Activated CD8-positive, alpha-beta T cell treated with anti-CD3 and anti-CD28 coated beads, Interleukin-2, amount 10 ng/mL, durations not matched to agents 7 days and 5 days (primary cell): ENCODE data around the gene SERHL2. TPM values are rescaled to one million over a fixed set of nuclear protein-coding genes. Genes with fewer than 3 reads are reported as not detected.
"Not testable (repeated sequence)": the region's sequence is repeated elsewhere in the genome, so short reads cannot be mapped to it uniquely, and the experiment has no call there.

Experiments
- ATAC-seq: fragments of 150-1000 bp; cut with Tn5 transposase; one replicate; pipeline ENCODE4 v1.10.0; 2021; ENCODE audit warnings: moderate library complexity
- CTCF ChIA-PET: fragments of 350-600 bp; sonication (Branson Sonifier 250); formaldehyde crosslinking; loops from one replicate; lab custom pipeline; 2021; ENCODE audit warnings: antibody characterized with exemption; lab: Charles Lee
- POLR2A ChIA-PET: fragments of 350-600 bp; sonication (Branson Sonifier 250); formaldehyde crosslinking; loops from one replicate; lab custom pipeline; 2021; ENCODE audit warnings: antibody characterized with exemption; lab: Charles Lee
- DNase-seq: peaks from one replicate; pipeline ENCODE4 v3.0.0-alpha.2; 2020
- H3K27ac Mint-ChIP-seq: one replicate; pipeline ENCODE4 v1.8.0; 2021; ENCODE audit warnings: mild to moderate bottlenecking, mixed read lengths
- H3K27me3 Mint-ChIP-seq: one replicate; pipeline ENCODE4 v1.8.0; 2021; ENCODE audit warnings: low read depth, mixed read lengths
- H3K36me3 Mint-ChIP-seq: one replicate; pipeline ENCODE4 v1.8.0; 2021; ENCODE audit warnings: low read depth, mixed read lengths
- H3K4me1 Mint-ChIP-seq: one replicate; pipeline ENCODE4 v1.8.0; 2021; ENCODE audit warnings: low read depth, mixed read lengths
- H3K4me3 Mint-ChIP-seq: one replicate; pipeline ENCODE4 v1.8.0; 2021; ENCODE audit warnings: mild to moderate bottlenecking, mixed read lengths
- H3K9me3 Mint-ChIP-seq: one replicate; pipeline ENCODE4 v1.8.0; 2022; ENCODE audit warnings: mixed read lengths; ENCODE audit not compliant: insufficient read depth
- total RNA-seq, 2 experiments: library from RNA; stranded (reverse); gene quantifications; one replicate each; pipeline ENCODE4 v1.2.3, GENCODE V29; 2021

The SERHL2 gene
- total RNA-seq, 2 experiments from 2014 or later: 2.3 to 2.4 TPM

GRCh38 chr22:42611051-42611450, 57.3 kb downstream of the SERHL2 start:
- Mint-ChIP-seq H3K27ac (no peak overlapping the region), H3K36me3 (peaks cover 37% of the 10 kb centered on the region), H3K4me1 (peaks cover 48% of the 10 kb centered on the region), H3K9me3 (no peaks in the 10 kb centered on the region), H3K4me3 (no peak overlapping the region), H3K27me3 (no peaks in the 10 kb centered on the region)
- no peak for DNase-seq
- ChIA-PET POLR2A (interaction anchor here (1.1 kb wide), 1 partner anchor 38 kb away, joined by 4 read pairs; the partner anchor contains the start of gene CYB5R3), CTCF (interaction anchor here (1.6 to 2.8 kb wide), 2 partner anchors 10 to 15 kb away, joined by 3 to 7 read pairs; no protein-coding TSS in a partner anchor)
- no peak for ATAC-seq

- no peaks in the 10 kb centered on the region for H3K27me3 Mint-ChIP-seq
- ChIA-PET POLR2A (interaction anchor here (0.6 to 3.6 kb wide), 3 partner anchors 28 to 51 kb away, joined by 4 to 47 read pairs (median 4); partner anchors contain the start of gene CYB5R3), CTCF (interaction anchor here (0.7 to 2.8 kb wide), 3 partner anchors 9 to 64 kb away, joined by 3 to 7 read pairs (median 3); no protein-coding TSS in a partner anchor)
- H3K4me3 Mint-ChIP-seq: peak overlapping the region; percentile 93
- ATAC-seq: no peak
- no peak for DNase-seq
- peaks cover 55% of the 10 kb centered on the region for H3K4me1 Mint-ChIP-seq
- H3K9me3 Mint-ChIP-seq: no peaks in the 10 kb centered on the region
- peak overlapping the region; percentile 96 for H3K27ac Mint-ChIP-seq
- peaks cover 35% of the 10 kb centered on the region for H3K36me3 Mint-ChIP-seq
Observed at GRCh38 chr22:42612336-42612735, 58.6 kb downstream of the SERHL2 start.

DNA sequence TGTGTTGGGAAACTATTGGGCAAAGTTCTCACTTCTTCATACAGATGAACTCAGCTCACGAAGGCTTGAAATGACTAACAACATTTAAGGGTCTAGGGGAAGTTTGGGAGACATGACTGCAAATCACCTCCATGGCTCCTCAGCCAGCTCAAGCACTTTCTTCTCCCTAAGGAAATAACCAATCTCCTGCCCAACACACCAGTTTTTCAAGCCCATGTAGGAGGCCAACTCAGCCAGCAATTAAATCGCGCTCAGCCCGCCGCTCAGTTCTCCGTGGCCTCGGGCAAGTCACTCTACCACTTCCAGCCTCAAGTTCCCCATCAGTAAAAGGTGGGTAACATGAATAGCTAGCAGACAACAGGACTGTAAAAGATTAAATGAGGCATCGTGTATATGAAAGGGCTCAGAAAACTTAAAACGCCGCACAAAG, 60.1 kb downstream of the SERHL2 start:
- POLR2A ChIA-PET: interaction anchor here (0.9 to 3.6 kb wide), 15 partner anchors 9 to 667 kb away, joined by 3 to 52 read pairs (median 10); partner anchors contain the start of genes ATP5MGL, CENPM, CYB5R3 and PACSIN2
- CTCF ChIA-PET: interaction anchor here (0.9 to 1.3 kb wide), 3 partner anchors 11 to 169 kb away, joined by 4 read pairs; no protein-coding TSS in a partner anchor
- no peak for DNase-seq

GRCh38 chr22:42614312-42615091, 60.7 kb downstream of the SERHL2 start, which contains the start of gene POLDIP3:
POLDIP3 (minus strand) TSS chr22:42614883; CDS start chr22:42614857, 26 bp downstream.
- Mint-ChIP-seq H3K9me3 (no peaks in the 10 kb centered on the region), H3K36me3 (peaks cover 32% of the 10 kb centered on the region), H3K4me1 (peaks cover 58% of the 10 kb centered on the region), H3K27me3 (no peaks in the 10 kb centered on the region), H3K4me3 (peak within 1 kb of the TSS; percentile 93), H3K27ac (peak within 1 kb of the TSS; percentile 98)
- ATAC-seq (peak; percentile 66), DNase-seq (peak; percentile 99)
- POLR2A ChIA-PET: interaction anchor here (0.5 to 3.6 kb wide), 38 partner anchors 9 to 1167 kb away, joined by 3 to 52 read pairs (median 5); partner anchors contain the start of genes ARFGAP3, ATP5MGL, CENPM and CYB5R3
- CTCF ChIA-PET: interaction anchor here (0.9 to 1.3 kb wide), 4 partner anchors 12 to 170 kb away, joined by 4 read pairs; no protein-coding TSS in a partner anchor

More for the DNA sequence above, 60.1 kb downstream of the SERHL2 start:
- Mint-ChIP-seq H3K4me3 (peak overlapping the region; percentile 93), H3K27ac (peak overlapping the region; percentile 96), H3K4me1 (peaks cover 60% of the 10 kb centered on the region), H3K36me3 (peaks cover 28% of the 10 kb centered on the region), H3K9me3 (no peaks in the 10 kb centered on the region), H3K27me3 (no peaks in the 10 kb centered on the region)
- no peak for ATAC-seq

- Mint-ChIP-seq H3K4me1 (peaks cover 53% of the 10 kb centered on the region), H3K36me3 (peaks cover 27% of the 10 kb centered on the region), H3K27ac (peak overlapping the region; percentile 98), H3K9me3 (no peaks in the 10 kb centered on the region), H3K27me3 (no peaks in the 10 kb centered on the region), H3K4me3 (peak overlapping the region; percentile 92)
- POLR2A ChIA-PET: interaction anchor here (0.6 to 3.6 kb wide), 39 partner anchors 10 to 926 kb away, joined by 3 to 52 read pairs (median 5); partner anchors contain the start of genes ARFGAP3, ATP5MGL, CYB5R3 and PACSIN2
- ATAC-seq (peak; percentile 75), DNase-seq (peak; percentile 95)
- CTCF ChIA-PET: interaction anchor here (0.9 kb wide), 1 partner anchor 19 kb away, joined by 4 read pairs; no protein-coding TSS in a partner anchor
Observed at GRCh38 chr22:42615092-42615859, 61.5 kb downstream of the SERHL2 start.

DNA sequence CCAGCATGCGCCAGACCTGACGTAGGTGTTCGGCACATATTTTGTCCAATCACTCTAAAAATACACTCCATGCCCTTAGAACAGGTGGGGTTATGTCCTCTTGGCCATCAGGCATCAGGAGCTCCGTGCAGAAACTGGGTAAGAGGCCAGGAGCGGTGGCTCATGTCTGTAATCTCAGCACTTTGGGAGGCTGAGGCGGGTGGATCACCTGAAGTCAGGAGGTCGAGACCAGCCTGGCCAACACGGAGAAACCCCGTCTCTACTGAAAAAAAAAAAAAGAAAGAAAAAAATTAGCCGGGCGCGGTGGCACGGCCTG, 62.1 kb downstream of the SERHL2 start:
- CTCF ChIA-PET, DNase-seq, ATAC-seq, H3K27me3 Mint-ChIP-seq, H3K9me3 Mint-ChIP-seq: not testable (repeated sequence)
- Mint-ChIP-seq H3K4me1 (peaks cover 49% of the 10 kb centered on the region), H3K36me3 (peaks cover 26% of the 10 kb centered on the region), H3K27ac (peak overlapping the region; percentile 98), H3K4me3 (peak overlapping the region; percentile 92)
- POLR2A ChIA-PET: interaction anchor here (1.0 to 3.6 kb wide), 13 partner anchors 10 to 475 kb away, joined by 3 to 52 read pairs (median 10); partner anchors contain the start of genes ARFGAP3, ATP5MGL and CYB5R3

GRCh38 chr22:42617155-42617983, 63.6 kb downstream of the SERHL2 start:
- ATAC-seq (no peak), DNase-seq (no peak)
- POLR2A ChIA-PET: no interaction called here
- H3K9me3 Mint-ChIP-seq: no peaks in the 10 kb centered on the region
- CTCF ChIA-PET: no interaction called here
- peak overlapping the region; percentile 75 for H3K27ac Mint-ChIP-seq
- peaks cover 36% of the 10 kb centered on the region for H3K4me1 Mint-ChIP-seq
- H3K36me3 Mint-ChIP-seq: peaks cover 16% of the 10 kb centered on the region
- H3K4me3 Mint-ChIP-seq: no peak overlapping the region
- no peaks in the 10 kb centered on the region for H3K27me3 Mint-ChIP-seq

GRCh38 chr22:42619261-42620063, 65.7 kb downstream of the SERHL2 start:
- no peak overlapping the region for H3K4me3 Mint-ChIP-seq
- POLR2A ChIA-PET: no interaction called here

DNA sequence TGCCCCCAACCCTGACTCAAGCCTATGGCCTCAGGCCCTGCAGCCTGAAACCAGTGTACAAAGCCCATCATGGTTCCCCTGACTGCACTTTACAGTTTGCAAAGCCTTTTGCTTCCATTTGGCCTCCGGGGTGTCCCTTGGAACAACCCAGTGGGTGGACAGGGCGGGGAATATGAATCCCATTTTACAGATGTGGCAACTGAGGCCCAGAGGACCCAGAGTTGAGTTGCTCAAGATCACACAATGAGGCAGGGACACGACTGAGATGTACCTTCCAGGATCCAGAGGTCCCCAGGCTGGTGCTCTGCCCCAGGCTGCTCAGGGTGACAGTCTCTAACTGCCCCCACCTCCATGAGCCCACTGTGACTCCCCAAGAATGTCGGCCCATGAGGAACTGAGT, 66.3 kb downstream of the SERHL2 start:
- ChIA-PET CTCF (interaction anchor here (2.1 to 2.5 kb wide), 2 partner anchors 8 to 30 kb away, joined by 7 to 8 read pairs; partner anchors contain the start of gene CYB5R3), POLR2A (no interaction called here)
- Mint-ChIP-seq H3K27ac (no peak overlapping the region), H3K9me3 (no peaks in the 10 kb centered on the region), H3K4me3 (no peak overlapping the region), H3K4me1 (peaks cover 21% of the 10 kb centered on the region), H3K27me3 (no peaks in the 10 kb centered on the region), H3K36me3 (peaks cover 5% of the 10 kb centered on the region)
- no peak for DNase-seq
- no peak for ATAC-seq

More at GRCh38 chr22:42619261-42620063, 65.7 kb downstream of the SERHL2 start:
- H3K9me3 Mint-ChIP-seq: no peaks in the 10 kb centered on the region
- H3K27me3 Mint-ChIP-seq: no peaks in the 10 kb centered on the region
- ATAC-seq (no peak), DNase-seq (no peak)
- no peak overlapping the region for H3K27ac Mint-ChIP-seq
- CTCF ChIA-PET: no interaction called here
- peaks cover 5% of the 10 kb centered on the region for H3K36me3 Mint-ChIP-seq
- peaks cover 22% of the 10 kb centered on the region for H3K4me1 Mint-ChIP-seq
